GM19397 (cell line): ENCODE data around the gene RASGRP1.
A peak's percentile ranks its signal among the peaks of the same experiment; 100 is the strongest.

Source experiments
- ATAC-seq: cut with Tn5 transposase; IDR thresholded peaks from one replicate; pipeline ENCODE4 v1.9.1; 2021; ENCODE audit warnings: mild to moderate bottlenecking, moderate library complexity; ENCODE audit not compliant: unreplicated experiment

The RASGRP1 gene

DNA sequence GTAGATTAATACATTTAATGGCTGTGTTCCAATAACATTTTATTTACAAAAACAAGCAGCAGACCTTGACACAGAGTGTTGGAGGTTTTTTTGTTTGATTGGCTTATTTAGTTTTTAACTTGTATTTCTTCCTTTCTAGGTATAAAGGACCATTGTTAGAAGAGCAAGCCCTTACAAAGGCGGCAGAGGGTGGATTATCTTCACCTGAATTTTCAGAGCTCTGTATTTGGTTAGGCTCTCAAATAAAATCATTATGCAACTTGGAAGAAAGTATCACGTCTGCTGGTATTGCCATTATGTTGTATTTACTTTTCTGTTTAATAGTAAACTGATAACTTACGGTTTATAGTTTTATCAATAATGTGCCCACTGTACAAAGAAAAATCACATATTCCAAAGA, 100.7 kb downstream of the RASGRP1 start:
- no peak for ATAC-seq

DNA sequence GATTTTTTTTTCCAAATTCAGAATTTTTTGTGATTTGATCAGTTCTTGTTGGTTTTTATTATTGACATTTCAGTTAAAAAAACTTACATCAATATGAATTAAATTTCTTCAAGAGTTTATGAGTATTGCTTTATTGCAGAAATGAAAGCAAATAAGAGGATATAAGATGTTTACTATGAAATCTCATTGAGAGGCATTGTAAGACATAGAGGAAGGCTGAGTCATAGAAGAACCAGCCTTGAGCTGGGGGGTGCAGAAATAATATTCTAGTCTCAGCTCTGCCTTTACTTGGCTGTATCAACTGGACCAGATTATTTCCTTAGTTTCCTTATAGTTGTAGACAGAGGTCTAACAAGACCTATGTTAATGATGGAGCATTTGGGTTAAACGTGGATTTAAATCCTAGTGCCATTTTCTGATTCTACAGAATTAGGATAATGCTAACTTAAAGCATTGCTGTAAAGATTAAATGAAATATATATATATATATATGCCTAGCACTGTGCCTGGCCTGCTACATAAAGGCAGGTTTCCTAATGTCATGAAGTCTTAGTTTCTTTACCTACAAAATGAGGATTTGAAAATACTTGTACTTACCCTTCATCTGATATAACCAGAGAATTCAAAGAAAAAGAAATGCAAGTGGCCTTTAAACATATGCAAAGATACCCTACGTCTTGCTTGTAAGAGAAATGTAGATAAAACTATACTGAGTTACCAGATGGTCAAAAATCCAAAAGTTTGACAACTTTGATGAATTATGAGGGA, 103.4 kb downstream of the RASGRP1 start:
- no peak for ATAC-seq

DNA sequence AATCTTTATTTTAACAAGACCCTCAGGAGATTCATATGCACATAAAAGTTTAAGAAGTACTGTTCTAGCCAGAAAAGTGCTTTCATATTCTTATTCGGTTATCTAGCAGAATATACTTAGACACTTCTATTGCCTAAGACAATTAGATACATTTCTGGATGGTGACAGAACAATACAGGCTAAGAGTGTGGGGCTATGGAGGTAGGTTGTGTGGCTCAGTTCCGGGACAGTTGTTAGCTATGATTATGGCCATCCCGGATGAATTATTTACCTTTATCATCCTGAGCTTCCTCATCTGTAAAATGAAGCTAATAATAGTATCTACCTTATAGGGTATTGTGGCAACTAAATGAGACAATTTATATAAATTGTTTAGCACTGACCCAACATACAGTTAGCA, 104.1 kb downstream of the RASGRP1 start:
- no peak for ATAC-seq

DNA sequence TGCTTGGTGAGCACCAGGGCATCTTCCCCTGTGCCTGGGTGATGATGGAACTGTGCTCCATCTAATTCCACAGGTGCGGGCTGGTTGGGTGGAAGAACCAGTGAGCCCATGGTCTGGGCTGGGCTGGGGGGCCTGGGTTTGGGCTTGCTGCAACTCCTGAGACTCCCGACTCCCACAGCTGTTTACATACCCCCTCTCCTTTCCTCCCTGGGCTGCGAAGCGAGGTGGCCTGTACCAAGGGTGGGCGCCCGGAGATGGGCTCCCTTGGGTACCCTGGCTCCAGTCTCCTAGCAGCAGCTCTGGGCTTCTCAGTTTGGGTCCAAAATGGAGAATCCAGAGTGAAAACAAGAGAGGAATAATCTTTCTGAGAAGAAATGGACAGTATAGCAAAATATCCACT, 105.1 kb downstream of the RASGRP1 start:
- ATAC-seq, result no peak

DNA sequence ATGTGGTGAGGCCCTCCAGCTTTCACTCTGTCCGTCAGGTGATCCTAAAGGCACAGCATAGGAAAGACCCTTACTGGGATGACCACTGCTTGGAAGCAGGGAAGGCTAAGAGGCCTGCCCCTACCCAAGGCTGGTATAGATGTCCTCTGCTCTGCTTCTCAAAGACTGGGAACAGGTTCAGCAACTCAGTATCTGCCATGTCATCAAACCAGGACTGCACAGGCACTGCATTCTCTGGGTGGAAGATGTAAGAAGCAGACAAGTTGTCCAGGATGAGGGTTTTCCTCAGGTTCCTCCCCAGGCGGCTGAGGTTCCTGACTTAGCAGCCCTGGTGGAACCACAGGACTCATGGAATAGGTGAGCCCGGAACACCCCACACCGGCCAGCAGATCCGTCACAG, 106.0 kb downstream of the RASGRP1 start:
- ATAC-seq, result no peak

DNA sequence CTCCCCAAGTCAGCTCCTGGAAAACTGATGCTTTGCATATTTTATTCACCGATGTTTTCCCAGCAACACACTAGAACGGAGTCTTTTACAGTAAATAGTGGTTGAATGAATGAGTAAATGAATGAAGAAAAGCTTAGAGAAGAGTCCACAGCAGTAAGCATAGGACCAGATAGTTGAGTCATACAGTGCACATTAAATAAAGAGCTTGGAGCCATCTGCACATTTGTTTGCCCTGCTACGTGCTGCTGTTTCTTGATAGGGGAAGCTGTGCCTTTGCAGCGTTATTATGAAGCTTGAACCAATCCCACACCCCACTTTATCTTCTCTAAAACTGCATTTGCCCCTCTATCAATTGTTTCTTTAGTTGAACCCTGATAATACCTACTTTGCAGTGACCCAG, 109.5 kb downstream of the RASGRP1 start:
- no peak for ATAC-seq

DNA sequence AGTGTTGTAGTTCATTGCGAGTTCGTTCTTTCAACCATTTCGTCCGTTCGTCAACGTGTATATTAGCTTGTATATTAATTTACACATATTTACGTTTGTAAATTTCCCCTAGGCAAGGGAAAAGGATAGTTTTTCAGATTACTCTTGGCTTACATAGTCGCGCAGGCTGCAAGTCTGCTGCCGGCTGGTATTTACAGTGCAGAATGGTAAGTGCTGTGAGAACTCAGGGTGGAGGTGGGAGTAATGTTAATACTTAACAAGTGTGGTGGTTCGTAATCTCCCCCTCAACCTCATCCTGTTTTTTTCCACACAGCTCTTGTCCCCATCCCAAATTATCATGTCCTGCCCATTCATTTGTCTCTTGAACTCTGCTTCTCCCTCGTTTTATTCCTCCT, 109.9 kb downstream of the RASGRP1 start:
- no peak for ATAC-seq

DNA sequence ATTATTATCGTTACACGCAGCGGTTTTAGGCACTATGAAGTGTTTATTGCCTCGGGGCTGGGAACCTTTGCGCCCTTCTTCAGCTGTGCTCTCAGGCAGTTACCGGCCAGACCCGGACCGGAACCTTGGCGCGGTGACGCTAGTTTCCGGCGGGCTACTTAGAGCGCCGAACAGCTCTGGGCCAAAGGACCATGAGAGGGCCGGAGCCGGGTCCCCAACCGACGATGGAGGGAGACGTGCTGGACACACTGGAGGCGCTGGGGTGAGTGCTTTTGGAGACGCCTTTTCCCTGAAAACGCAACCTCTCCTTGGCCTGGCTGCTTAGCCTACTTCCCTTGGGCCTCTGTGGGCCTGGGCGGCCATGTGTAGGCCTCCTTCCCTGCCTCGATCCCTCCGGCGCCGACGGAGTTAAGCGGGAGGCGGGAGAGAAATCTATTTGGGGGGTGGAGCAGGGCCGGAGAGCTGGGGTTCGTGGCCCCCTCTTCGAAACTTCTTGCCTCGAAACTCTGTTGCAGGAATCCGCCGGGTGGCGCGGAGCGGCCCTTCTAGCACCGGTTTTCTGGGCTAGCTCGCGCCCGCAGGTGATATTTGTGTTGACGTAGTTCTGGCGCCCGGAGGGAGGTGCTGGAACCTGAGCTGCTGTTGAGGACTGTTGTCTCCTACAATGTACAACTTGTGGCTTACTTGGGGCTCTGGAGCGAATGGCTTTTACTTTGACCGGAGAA, 110.5 kb downstream of the RASGRP1 start, which contains the start of gene FAM98B:
TSS of gene FAM98B (plus strand) at position 157 of the 725 bp plus-strand sequence. CDS start at position 192, 35 bp downstream.
- ATAC-seq, result peak; percentile 92

DNA sequence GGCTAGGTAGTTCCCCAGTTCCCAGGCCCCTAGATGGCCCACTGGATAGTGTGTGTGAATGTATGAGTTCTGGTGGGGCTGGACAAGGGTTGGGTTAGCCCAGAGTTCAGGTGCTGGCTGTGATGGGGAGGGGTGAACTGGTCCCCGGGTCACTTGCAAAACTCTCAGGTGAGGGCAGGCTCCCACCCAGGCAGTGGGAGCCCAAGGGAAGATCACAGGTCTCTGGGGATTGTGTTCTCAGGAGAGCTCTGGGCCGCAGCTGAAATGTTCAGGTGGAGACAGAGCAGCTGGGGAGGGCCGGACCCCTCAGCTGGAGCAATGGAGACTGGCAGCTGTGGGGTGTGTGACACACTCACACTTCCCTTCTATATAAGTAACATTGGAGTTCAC, 123.5 kb downstream of the RASGRP1 start:
- ATAC-seq, result no peak

DNA sequence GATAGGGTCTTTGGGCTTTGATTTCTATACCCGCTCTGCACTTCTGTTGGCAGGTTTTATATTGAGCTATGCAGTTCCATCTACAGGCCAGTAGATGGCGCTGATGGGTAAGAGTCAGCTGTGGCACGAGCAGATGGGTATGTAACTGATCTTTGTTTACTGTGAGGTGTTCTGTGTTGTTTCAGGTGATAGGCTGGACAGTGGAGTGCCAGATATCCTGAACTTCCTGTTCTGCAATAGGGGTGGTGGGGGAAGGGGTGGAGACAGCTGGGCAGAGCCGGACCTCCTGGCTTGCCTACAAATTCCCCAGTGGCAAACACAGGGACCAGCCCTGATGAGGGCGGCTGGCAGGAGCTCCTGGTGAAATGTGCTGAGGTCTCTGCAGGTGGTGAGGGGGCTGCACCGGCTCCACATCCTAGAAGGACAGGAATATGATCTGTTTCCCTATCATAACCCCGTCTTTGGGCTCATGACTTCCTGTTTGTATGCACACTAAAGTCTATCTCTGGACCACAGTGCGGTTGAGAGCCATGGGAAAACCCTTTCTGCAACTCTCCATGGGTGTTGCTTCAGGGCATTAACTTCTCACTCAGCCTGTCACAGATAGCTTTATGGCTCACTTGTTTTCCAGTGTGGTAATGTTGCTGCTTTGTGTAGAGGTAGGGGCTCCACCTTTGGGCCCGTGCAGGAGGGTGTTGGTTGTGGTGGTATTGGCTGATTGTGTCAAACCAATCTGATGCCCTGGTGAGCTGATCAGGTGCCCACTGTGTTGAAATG, 124.1 kb downstream of the RASGRP1 start:
- ATAC-seq, result peak; percentile 78
